Activated CD4-positive, alpha-beta T cell treated with anti-CD3 and anti-CD28 coated beads, Interleukin-2, amount 50 U/mL, for 4 hours (primary cell): Measurements from ENCODE around the gene SMYD1.

Experiments used
- DNase-seq, 2 experiments: peaks; one replicate each; pipeline ENCODE4 v3.0.0-alpha.2; 2020

Gene SMYD1

GRCh38 chr2:88057437-88057844 is 10.2 kb upstream of the SMYD1 start:
- DNase-seq = no peak

GRCh38 chr2:88058191-88058590 is 9.4 kb upstream of the SMYD1 start:
- no peak for DNase-seq

GRCh38 chr2:88059979-88060906 is 7.4 kb upstream of the SMYD1 start:
- DNase-seq = peak; percentile 17 to 27

- DNase-seq = no peak
Measured at GRCh38 chr2:88060907-88061275, 6.7 kb upstream of the SMYD1 start.

- no peak for DNase-seq
Measured at GRCh38 chr2:88061295-88061694, 6.3 kb upstream of the SMYD1 start.

- DNase-seq = no peak
Measured at GRCh38 chr2:88066543-88066942, 1.1 kb upstream of the SMYD1 start.

- no peak for DNase-seq
Measured at GRCh38 chr2:88067189-88067588, 436 bp upstream of the SMYD1 start.

GRCh38 chr2:88068044-88068443 is 419 bp downstream of the SMYD1 start:
- no peak for DNase-seq

- no peak for DNase-seq
Measured at GRCh38 chr2:88069117-88069516, 1.5 kb downstream of the SMYD1 start.

GRCh38 chr2:88070055-88070454 is 2.4 kb downstream of the SMYD1 start:
- no peak for DNase-seq

- no peak for DNase-seq
Measured at GRCh38 chr2:88071365-88071764, 3.7 kb downstream of the SMYD1 start.

GRCh38 chr2:88074150-88074549 is 6.5 kb downstream of the SMYD1 start:
- no peak for DNase-seq

- no peak for DNase-seq
Measured at GRCh38 chr2:88074854-88075292, 7.2 kb downstream of the SMYD1 start.

- no peak for DNase-seq
Measured at GRCh38 chr2:88077080-88077479, 9.5 kb downstream of the SMYD1 start.

GRCh38 chr2:88078643-88079172 is 11.1 kb downstream of the SMYD1 start:
- DNase-seq = no peak

GRCh38 chr2:88080545-88080944 is 12.9 kb downstream of the SMYD1 start:
- DNase-seq = no peak

- DNase-seq = no peak
Measured at GRCh38 chr2:88081924-88082608, 14.4 kb downstream of the SMYD1 start.

- no peak for DNase-seq
Measured at GRCh38 chr2:88082781-88083180, 15.2 kb downstream of the SMYD1 start.

GRCh38 chr2:88085099-88085498 is 17.5 kb downstream of the SMYD1 start:
- no peak for DNase-seq

- no peak for DNase-seq
Measured at GRCh38 chr2:88085602-88086001, 18.0 kb downstream of the SMYD1 start.

- DNase-seq = no peak
Measured at GRCh38 chr2:88086401-88086800, 18.8 kb downstream of the SMYD1 start.

- no peak for DNase-seq
Measured at GRCh38 chr2:88087073-88087472, 19.4 kb downstream of the SMYD1 start.

- DNase-seq = no peak
Measured at GRCh38 chr2:88087763-88088162, 20.1 kb downstream of the SMYD1 start.

GRCh38 chr2:88088999-88089398 is 21.4 kb downstream of the SMYD1 start:
- no peak for DNase-seq
